HepG2 (cell line): ENCODE results near the gene PBX2. TPM values are rescaled to one million over a fixed set of nuclear protein-coding genes. Genes with fewer than 3 reads are reported as not detected.

Experiments
- ATAC-seq: fragments of 200-7000 bp; cut with Tn5 transposase; 3 replicates; pipeline ENCODE4 v1.9.1; 2020; ENCODE audit warnings: mild to moderate bottlenecking, moderate library complexity
- BruUV-seq: library from RNA; stranded (reverse); fragments of 400-500 nt; replicated peaks from 2 replicates; lab custom pipeline; 2021; lab: Mats Ljungman, UMichigan
- CTCF ChIA-PET: fragments of 300-600 bp; formaldehyde crosslinking; extraction: SDS; loops from one replicate; lab custom pipeline; 2021; ENCODE audit warnings: low total read pairs, inconsistent platforms, low intra/inter-chr PET ratio; lab: Yijun Ruan, JAX
- POLR2A ChIA-PET: fragments of 350-600 bp; sonication (Branson Sonifier 250); formaldehyde crosslinking; loops from one replicate; lab custom pipeline; 2020; ENCODE audit warnings: antibody characterized with exemption, inconsistent platforms; lab: Yijun Ruan, JAX
- DNase-seq: peaks from one replicate; pipeline ENCODE4 v3.0.0-alpha.2; 2015; ENCODE audit warnings: low spot score
- FAIRE-seq: peaks from 3 replicates; lab custom pipeline; 2011; peaks lifted over from hg19 to GRCh38; lab: Jason Lieb, UNC
- H2AFZ ChIP-seq: one replicate; pipeline ENCODE4 v1.6.1; 2011; ENCODE audit warnings: low read length, inconsistent platforms
- H3K27ac ChIP-seq: fragments of 300-600 bp; 3 replicates; pipeline ENCODE4 v1.8.0; 2011; ENCODE audit warnings: mixed run types, mild to moderate bottlenecking, mixed read lengths, low read length, inconsistent platforms; ENCODE audit not compliant: insufficient read depth; ENCODE audit errors: extremely low read length
- H3K27me3 ChIP-seq, 2 experiments: fragments of 200-600 bp in 1 of 2; 2 replicates in 1 of 2; 3 replicates in 1 of 2; pipeline versions ENCODE4 v1.6.0 to v1.8.0; 2011; ENCODE audit warnings: low read length in 2 of 2, mild to moderate bottlenecking in 2 of 2, moderate library complexity in 2 of 2, inconsistent platforms in 1 of 2; ENCODE audit not compliant: insufficient read depth in 2 of 2, control insufficient read depth in 1 of 2
- H3K36me3 ChIP-seq, 2 experiments: fragments of 200-600 bp in 1 of 2; replicated peaks in 1 of 2; 2 replicates in 1 of 2; 3 replicates in 1 of 2; pipeline versions ENCODE4 v1.5.1 to v1.8.0; 2011; ENCODE audit warnings: low read length in 2 of 2, inconsistent platforms in 1 of 2; ENCODE audit not compliant: insufficient read depth in 2 of 2, control insufficient read depth in 1 of 2
- H3K4me1 ChIP-seq: 2 replicates; pipeline ENCODE4 v1.5.1; 2012; ENCODE audit warnings: low read length, inconsistent platforms; ENCODE audit not compliant: insufficient read depth
- H3K4me2 ChIP-seq: 2 replicates; pipeline ENCODE4 v1.6.0; 2011; ENCODE audit warnings: low read depth, low read length, inconsistent platforms
- H3K4me3 ChIP-seq, 3 experiments: fragments of 200-600 bp in 1 of 3; sonication (generic), shearing (Covaris generic) in 1 of 3; replicated peaks in 1 of 3; 2 replicates each; pipeline ENCODE4 v1.5.1; 2011 to 2016; ENCODE audit warnings: low read length in 3 of 3, inconsistent platforms in 2 of 3, low read depth in 2 of 3, mild to moderate bottlenecking in 2 of 3, control low read depth in 1 of 3, mixed read lengths in 1 of 3; ENCODE audit not compliant: insufficient read depth in 1 of 3
- H3K79me2 ChIP-seq: one replicate; pipeline ENCODE4 v1.6.1; 2011; ENCODE audit warnings: low read length, inconsistent platforms; ENCODE audit not compliant: insufficient read depth
- H3K9ac ChIP-seq: 2 replicates; pipeline ENCODE4 v1.6.0; 2011; ENCODE audit warnings: mild to moderate bottlenecking, low read depth, low read length, inconsistent platforms; ENCODE audit not compliant: insufficient read depth
- H3K9me3 ChIP-seq: 2 replicates; pipeline ENCODE4 v1.5.1; 2012; ENCODE audit warnings: mild to moderate bottlenecking, low read length
- H4K20me1 ChIP-seq: 2 replicates; pipeline ENCODE4 v1.6.0; 2011; ENCODE audit warnings: inconsistent platforms, mild to moderate bottlenecking, low read length, moderate library complexity; ENCODE audit not compliant: insufficient read depth
- BATF2 ChIP-seq: sonication (generic); formaldehyde crosslinking; IDR thresholded peaks from 2 replicates; pipeline ENCODE4 v1.8.0; 2022; ENCODE audit warnings: mild to moderate bottlenecking, missing genetic modification reagents, moderate library complexity
- POLR2A ChIP-seq, 2 experiments: IDR thresholded peaks; 2 replicates each; pipeline ENCODE4 v1.6.1; 2011; ENCODE audit warnings: low read depth in 2 of 2, low read length in 2 of 2, mild to moderate bottlenecking in 1 of 2, moderate library complexity in 1 of 2; ENCODE audit not compliant: insufficient read depth in 1 of 2
- ZFP62 ChIP-seq: sonication (generic); formaldehyde crosslinking; IDR thresholded peaks from 2 replicates; pipeline ENCODE4 v1.4.0; 2020; ENCODE audit warnings: missing genetic modification reagents
- ZFYVE20 ChIP-seq: sonication (generic); formaldehyde crosslinking; IDR thresholded peaks from 2 replicates; pipeline ENCODE4 v1.8.0; 2023; ENCODE audit warnings: low read depth, mild to moderate bottlenecking, moderate library complexity, missing genetic modification reagents, borderline replicate concordance
- ZNF280D ChIP-seq: sonication (generic); formaldehyde crosslinking; IDR thresholded peaks from 2 replicates; pipeline ENCODE4 v1.5.1; 2020; ENCODE audit warnings: mild to moderate bottlenecking, missing genetic modification reagents
- ZNF446 ChIP-seq: sonication (generic); formaldehyde crosslinking; IDR thresholded peaks from 2 replicates; pipeline ENCODE4 v1.5.0; 2020; ENCODE audit warnings: mild to moderate bottlenecking, missing genetic modification reagents
- WGBS: methylation state at CpG from one replicate; pipeline ENCODE4 v1.1.6; 2017; ENCODE audit warnings: low lambda C conversion rate; 5-methylcytosine and 5-hydroxymethylcytosine counted together
- in situ Hi-C: cut with HindIII; loops from 2 replicates; pipeline ENCODE4 v1.10.0; 2017; ENCODE audit warnings: low pct_unique_long_range_greater_than_20kb; ENCODE audit not compliant: extremely low pct_ligation_motif_present
- intact Hi-C: fragments of 100-400 bp; cut with micrococcal nuclease; formaldehyde crosslinking; loops from one replicate; pipeline ENCODE4 v1.10.0; 2022; ENCODE audit not compliant: unreplicated experiment
- polyA plus RNA-seq, 8 experiments: library from polyadenylated mRNA; depleted of rRNA in 3 of 8; stranded (reverse) in 7 of 8; unstranded in 1 of 8; fragments of >200 nt; fragmentation: Illumina TruSeq in 4 of 8; extraction: Trizol in 4 of 8; gene quantifications; 2 replicates each; pipeline versions ENCODE4 v1.2.1 to v1.2.3, GENCODE V29; 2011 to 2016; ENCODE audit warnings: low read depth in 4 of 8, missing spikeins in 1 of 8, mixed read lengths in 1 of 8; ENCODE audit not compliant: insufficient read depth in 1 of 8
- total RNA-seq, 5 experiments: library from RNA; depleted of rRNA; stranded (reverse); fragments of >200 nt; fragmentation: Illumina TruSeq; extraction: Trizol; gene quantifications; 2 replicates each; pipeline ENCODE4 v1.2.3, GENCODE V29; 2016; ENCODE audit warnings: low read depth in 1 of 5

The PBX2 gene
- total and polyA plus RNA-seq, 2 of the 13 experiments (the other 11 are each of a cell fraction or from before 2014, with no cell fraction given), result 42.3 to 77.8 TPM

GRCh38 chr6:32183030-32183429, 7.0 kb downstream of the PBX2 start:
- H3K27me3 ChIP-seq, result no peaks in the 10 kb centered on the region
- TF ChIP-seq ZNF446 (CRISPR knock-in tag) (0 out of 2 replicates have a peak, but pooled peaks have one; percentile 23), BATF2 (CRISPR knock-in tag) (no peak), POLR2A (IDR thresholded peaks at IDR 0.05; ENCODE audit: insufficient read depth in 1 of 2, low read depth in 2 of 2, low read length in 2 of 2) (0 out of 4 replicates have a peak, but pooled peaks of 1 of the 2 experiments have one; percentile 30), ZFP62 (CRISPR knock-in tag) (no peak), ZFYVE20 (CRISPR knock-in tag) (no peak), ZNF280D (no peak)
- H3K9me3 ChIP-seq, result no peaks in the 10 kb centered on the region
- H3K36me3 ChIP-seq, result peaks cover 27 to 50% of the 10 kb centered on the region in 2 experiments
- BruUV-seq, result no TSS peak
- in situ Hi-C loops, result no loop called here
- no peaks in the 10 kb centered on the region for H4K20me1 ChIP-seq
- FAIRE-seq, result no peak
- no peak overlapping the region for H3K27ac ChIP-seq
- no peak for DNase-seq
- 96% methylated on average over 3 of the region's 3 CpGs for WGBS
- CTCF ChIA-PET, result no interaction called here
- H3K9ac ChIP-seq, result no peak overlapping the region
- H2AFZ ChIP-seq, result no peak overlapping the region
- H3K4me2 ChIP-seq, result no peak overlapping the region
- no peak for ATAC-seq
- intact Hi-C loops, result no loop called here
- H3K79me2 ChIP-seq, result peaks cover 20% of the 10 kb centered on the region
- H3K4me3 ChIP-seq, result no peak overlapping the region
- H3K4me1 ChIP-seq, result peaks cover 15% of the 10 kb centered on the region
- POLR2A ChIA-PET, result interaction anchor here (0.6 to 2.4 kb wide), 5 partner anchors 10 to 65 kb away, joined by 3 to 18 read pairs (median 4); partner anchors contain the start of genes ATF6B and GPSM3
